H9 (cell line): ENCODE data around the gene SNCA. TPM values are rescaled to one million over a fixed set of nuclear protein-coding genes. Genes with fewer than 3 reads are reported as not detected.

Experiments used
- DNase-seq: peaks from one replicate; pipeline ENCODE4 v3.0.0-alpha.2; 2017
- H2AFZ ChIP-seq: one replicate; pipeline ENCODE4 v1.6.1; 2013; ENCODE audit warnings: mild to moderate bottlenecking, low read length, control low read depth, moderate library complexity
- H2AK5ac ChIP-seq: 2 replicates; pipeline ENCODE4 v1.6.1; 2013; ENCODE audit warnings: low read length, control low read depth, mixed read lengths; ENCODE audit not compliant: insufficient read length
- H2BK120ac ChIP-seq: one replicate; pipeline ENCODE4 v1.6.1; 2013; ENCODE audit warnings: low read depth, mild to moderate bottlenecking, low read length, control low read depth, inconsistent platforms; ENCODE audit not compliant: poor library complexity, severe bottlenecking
- H2BK12ac ChIP-seq: 2 replicates; pipeline ENCODE4 v1.6.1; 2013; ENCODE audit warnings: low read length, control low read depth, mixed read lengths, low read depth; ENCODE audit not compliant: insufficient read length
- H2BK15ac ChIP-seq: 2 replicates; pipeline ENCODE4 v1.6.1; 2013; ENCODE audit warnings: low read depth, low read length, control low read depth
- H2BK20ac ChIP-seq: one replicate; pipeline ENCODE4 v1.6.1; 2013; ENCODE audit warnings: low read depth, mild to moderate bottlenecking, low read length, control low read depth, inconsistent platforms; ENCODE audit not compliant: poor library complexity, severe bottlenecking
- H2BK5ac ChIP-seq: 2 replicates; pipeline ENCODE4 v1.6.1; 2013; ENCODE audit warnings: low read length, control low read depth, mixed read lengths; ENCODE audit not compliant: insufficient read length
- H3K14ac ChIP-seq: 2 replicates; pipeline ENCODE4 v1.6.1; 2013; ENCODE audit warnings: low read length, control low read depth; ENCODE audit not compliant: insufficient read depth
- H3K18ac ChIP-seq: 2 replicates; pipeline ENCODE4 v1.6.1; 2013; ENCODE audit warnings: low read depth, mild to moderate bottlenecking, mixed read lengths, low read length, control low read depth; ENCODE audit not compliant: insufficient read length
- H3K23ac ChIP-seq: 2 replicates; pipeline ENCODE4 v1.6.1; 2013; ENCODE audit warnings: low read length, control low read depth, mixed read lengths, low read depth; ENCODE audit not compliant: insufficient read length
- H3K23me2 ChIP-seq: 2 replicates; pipeline ENCODE4 v1.6.1; 2013; ENCODE audit warnings: low read depth, mild to moderate bottlenecking, mixed read lengths, low read length, control low read depth; ENCODE audit not compliant: insufficient read length, poor library complexity, severe bottlenecking
- H3K27ac ChIP-seq: 2 replicates; pipeline ENCODE4 v1.5.1; 2013; ENCODE audit warnings: low read length, control low read depth, mixed read lengths, low read depth; ENCODE audit not compliant: insufficient read length
- H3K27me3 ChIP-seq: 2 replicates; pipeline ENCODE4 v1.6.1; 2013; ENCODE audit warnings: low read length, control low read depth, inconsistent platforms; ENCODE audit not compliant: insufficient read depth
- H3K4ac ChIP-seq: 2 replicates; pipeline ENCODE4 v1.6.1; 2013; ENCODE audit warnings: low read depth, mild to moderate bottlenecking, control low read depth, inconsistent platforms, low read length, moderate library complexity
- H3K4me1 ChIP-seq: 2 replicates; pipeline ENCODE4 v1.6.1; 2013; ENCODE audit warnings: low read length, control low read depth, inconsistent platforms; ENCODE audit not compliant: insufficient read depth
- H3K4me2 ChIP-seq: 2 replicates; pipeline ENCODE4 v1.6.1; 2013; ENCODE audit warnings: low read length, control low read depth, mixed read lengths; ENCODE audit not compliant: insufficient read length, insufficient read depth
- H3K56ac ChIP-seq: 2 replicates; pipeline ENCODE4 v1.6.1; 2013; ENCODE audit warnings: low read depth, mild to moderate bottlenecking, mixed read lengths, low read length, control low read depth; ENCODE audit not compliant: insufficient read length
- H3K79me1 ChIP-seq: 2 replicates; pipeline ENCODE4 v1.6.1; 2013; ENCODE audit warnings: low read depth, mild to moderate bottlenecking, moderate library complexity, low read length, control low read depth, inconsistent platforms; ENCODE audit not compliant: insufficient read depth, poor library complexity, severe bottlenecking
- H3K79me2 ChIP-seq: 2 replicates; pipeline ENCODE4 v1.6.1; 2013; ENCODE audit warnings: low read length, control low read depth, inconsistent platforms; ENCODE audit not compliant: insufficient read depth
- H3K9ac ChIP-seq: 2 replicates; pipeline ENCODE4 v1.6.1; 2013; ENCODE audit warnings: low read length, control low read depth, mixed read lengths; ENCODE audit not compliant: insufficient read length; ENCODE audit errors: extremely low read depth
- H3K9me3 ChIP-seq: one replicate; pipeline ENCODE4 v1.6.1; 2013; ENCODE audit warnings: low read depth, low read length, inconsistent platforms; ENCODE audit not compliant: control insufficient read depth
- H3T11ph ChIP-seq: one replicate; pipeline ENCODE4 v1.6.1; 2013; ENCODE audit warnings: mild to moderate bottlenecking, low read length, control low read depth, inconsistent platforms
- H4K20me1 ChIP-seq: one replicate; pipeline ENCODE4 v1.6.1; 2013; ENCODE audit not compliant: control insufficient read depth, insufficient read length, insufficient read depth
- H4K5ac ChIP-seq: 2 replicates; pipeline ENCODE4 v1.6.1; 2013; ENCODE audit warnings: low read depth, mild to moderate bottlenecking, mixed read lengths, low read length, control low read depth; ENCODE audit not compliant: insufficient read length
- H4K8ac ChIP-seq: replicated peaks from 2 replicates; pipeline ENCODE4 v1.6.1; 2013; ENCODE audit warnings: low read length, control low read depth, mixed read lengths, low read depth; ENCODE audit not compliant: insufficient read length
- H4K91ac ChIP-seq: 2 replicates; pipeline ENCODE4 v1.6.1; 2013; ENCODE audit warnings: low read depth, mild to moderate bottlenecking, moderate library complexity, mixed read lengths, low read length, control low read depth; ENCODE audit not compliant: insufficient read length
- H3K27ac Mint-ChIP-seq, 3 experiments: 2 replicates in 2 of 3; 3 replicates in 1 of 3; pipeline ENCODE4 v1.8.0; 2020 to 2021; ENCODE audit warnings: mixed read lengths in 3 of 3, mild to moderate bottlenecking in 1 of 3, moderate library complexity in 1 of 3
- H3K27me3 Mint-ChIP-seq: 2 replicates; pipeline ENCODE4 v1.8.0; 2021; ENCODE audit warnings: low read depth, mild to moderate bottlenecking, moderate library complexity, mixed read lengths
- H3K36me3 Mint-ChIP-seq, 3 experiments: 2 replicates in 2 of 3; 3 replicates in 1 of 3; pipeline ENCODE4 v1.8.0; 2020 to 2021; ENCODE audit warnings: low read depth in 3 of 3, mixed read lengths in 3 of 3; ENCODE audit not compliant: insufficient read depth in 1 of 3
- H3K4me1 Mint-ChIP-seq, 2 experiments: 2 replicates each; pipeline ENCODE4 v1.8.0; 2020; ENCODE audit warnings: mixed read lengths in 2 of 2
- H3K4me3 Mint-ChIP-seq, 2 experiments: 2 replicates in 1 of 2; 3 replicates in 1 of 2; pipeline ENCODE4 v1.8.0; 2020 to 2021; ENCODE audit warnings: mild to moderate bottlenecking in 2 of 2, mixed read lengths in 2 of 2, moderate library complexity in 1 of 2
- H3K9me3 Mint-ChIP-seq, 2 experiments: 2 replicates in 1 of 2; 3 replicates in 1 of 2; pipeline ENCODE4 v1.8.0; 2020; ENCODE audit warnings: mild to moderate bottlenecking in 2 of 2, mixed read lengths in 2 of 2, moderate library complexity in 1 of 2
- WGBS: extraction: QIAGEN DNeasy Blood & Tissue Kit; methylation state at CpG from one replicate; pipeline ENCODE4 v1.1.7; 2013; ENCODE audit warnings: missing lambda C conversion rate, low lambda C conversion rate, mixed read lengths; ENCODE audit not compliant: insufficient read length; ENCODE audit errors: extremely low coverage; 5-methylcytosine and 5-hydroxymethylcytosine counted together
- total RNA-seq: library from RNA; stranded (reverse); gene quantifications from 2 replicates; pipeline ENCODE4 v1.2.1, GENCODE V29; 2021
- TF ChIP-seq, protein P1 (sequence below): fragments of 200-600 bp; sonication (generic); conservative IDR thresholded peaks from 3 replicates; pipeline ENCODE4 v1.8.0; 2021; ENCODE audit warnings: antibody characterized with exemption, mild to moderate bottlenecking

SNCA gene
- total RNA-seq, 1 experiment from 2014 or later = 8.5 TPM

DNA sequence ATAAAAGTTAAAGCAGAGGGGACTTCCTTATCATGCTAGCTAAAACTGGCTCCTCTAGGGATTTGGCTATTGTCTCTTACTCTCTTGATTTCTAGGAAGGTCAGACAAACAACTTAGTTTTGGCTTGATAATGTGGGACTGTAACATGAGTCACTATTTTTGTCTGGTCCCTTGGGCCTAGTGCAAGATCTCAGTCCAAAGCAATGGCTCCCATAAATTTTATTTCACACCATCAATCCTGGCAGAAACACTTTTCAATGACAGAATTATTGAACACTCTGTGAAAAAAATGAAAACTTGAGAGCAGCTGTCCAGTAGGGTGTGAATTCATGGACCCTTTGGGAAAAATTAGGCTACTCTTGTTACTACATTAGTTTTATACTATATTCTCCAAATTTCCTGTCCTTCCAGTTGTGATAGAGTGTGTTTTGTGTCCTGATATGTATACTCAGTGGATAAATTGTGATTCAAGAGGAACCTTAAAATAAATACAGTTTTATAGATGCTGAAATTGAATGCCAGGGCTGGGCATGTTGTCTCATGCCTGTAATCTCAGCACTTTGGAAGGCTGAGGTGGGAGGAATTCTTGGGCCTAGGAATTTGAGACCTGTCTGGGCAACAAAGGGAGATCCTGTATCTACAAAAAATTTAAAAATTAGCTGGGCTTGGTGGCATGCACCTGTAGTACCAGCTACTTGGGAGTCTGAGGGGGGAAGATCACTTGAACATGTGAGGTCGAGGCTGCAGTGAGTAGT lies 10.8 kb upstream of the SNCA start:
- Histone ChIP-seq H3K79me1 (no peaks in the 10 kb centered on the region), H3K14ac (no peak overlapping the region), H2BK12ac (no peak overlapping the region), H3T11ph (no peak overlapping the region), H4K20me1 (no peaks in the 10 kb centered on the region), H3K56ac (no peak overlapping the region), H2BK120ac (no peak overlapping the region), H2AK5ac (no peak overlapping the region), H3K27ac (no peak overlapping the region), H3K23me2 (no peaks in the 10 kb centered on the region), H2AFZ (no peak overlapping the region), H4K5ac (no peak overlapping the region), H3K18ac (no peak overlapping the region), H4K8ac (no peak overlapping the region), H3K79me2 (no peaks in the 10 kb centered on the region), H2BK5ac (no peak overlapping the region), H2BK20ac (no peak overlapping the region), H3K4me2 (no peak overlapping the region), H3K23ac (no peak overlapping the region), H3K9ac (no peak overlapping the region), H3K9me3 (no peaks in the 10 kb centered on the region), H2BK15ac (no peak overlapping the region), H3K27me3 (no peaks in the 10 kb centered on the region), H4K91ac (no peak overlapping the region), H3K4me1 (no peaks in the 10 kb centered on the region), H3K4ac (no peak overlapping the region)
- peaks cover 1% of the 10 kb centered on the region; the same call in 1 of the 2 replicates for H3K27me3 Mint-ChIP-seq
- no peak overlapping the region for H3K4me3 Mint-ChIP-seq
- peaks cover 25 to 32% of the 10 kb centered on the region in 2 experiments for H3K9me3 Mint-ChIP-seq
- no peak for DNase-seq
- TF ChIP-seq, protein P1, sequence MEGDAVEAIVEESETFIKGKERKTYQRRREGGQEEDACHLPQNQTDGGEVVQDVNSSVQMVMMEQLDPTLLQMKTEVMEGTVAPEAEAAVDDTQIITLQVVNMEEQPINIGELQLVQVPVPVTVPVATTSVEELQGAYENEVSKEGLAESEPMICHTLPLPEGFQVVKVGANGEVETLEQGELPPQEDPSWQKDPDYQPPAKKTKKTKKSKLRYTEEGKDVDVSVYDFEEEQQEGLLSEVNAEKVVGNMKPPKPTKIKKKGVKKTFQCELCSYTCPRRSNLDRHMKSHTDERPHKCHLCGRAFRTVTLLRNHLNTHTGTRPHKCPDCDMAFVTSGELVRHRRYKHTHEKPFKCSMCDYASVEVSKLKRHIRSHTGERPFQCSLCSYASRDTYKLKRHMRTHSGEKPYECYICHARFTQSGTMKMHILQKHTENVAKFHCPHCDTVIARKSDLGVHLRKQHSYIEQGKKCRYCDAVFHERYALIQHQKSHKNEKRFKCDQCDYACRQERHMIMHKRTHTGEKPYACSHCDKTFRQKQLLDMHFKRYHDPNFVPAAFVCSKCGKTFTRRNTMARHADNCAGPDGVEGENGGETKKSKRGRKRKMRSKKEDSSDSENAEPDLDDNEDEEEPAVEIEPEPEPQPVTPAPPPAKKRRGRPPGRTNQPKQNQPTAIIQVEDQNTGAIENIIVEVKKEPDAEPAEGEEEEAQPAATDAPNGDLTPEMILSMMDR = no peak
- peaks cover 9 to 24% (median 12%) of the 10 kb centered on the region in 3 experiments; a peak in 6 of 7 replicates for H3K36me3 Mint-ChIP-seq
- H3K4me1 Mint-ChIP-seq = no peaks in the 10 kb centered on the region
- peak overlapping the region in 1 of 3 experiments; percentile 54; a peak in 1 of 7 replicates for H3K27ac Mint-ChIP-seq
- no CpG with 5 or more reads among the region's 1 CpG for WGBS
